ENCODE results near the gene FANCE. TPM values are rescaled to one million over a fixed set of nuclear protein-coding genes. Genes with fewer than 3 reads are reported as not detected.

Gene FANCE
- polyA plus RNA-seq, 1 experiment, result 11.7 TPM

GRCh38 chr6:35454391-35455110 lies 2.4 kb downstream of the FANCE start:
- TF ChIP-seq CTCF (IDR thresholded peaks at IDR 0.05; ENCODE audit: insufficient read depth, low read depth, low read length), result no peak
- DNase-seq (ENCODE audit: low read depth), result no peak
- Histone ChIP-seq H3K4me3 (ENCODE audit: low read depth, low read length) (no peak overlapping the region), H3K36me3 (ENCODE audit: control insufficient read depth, insufficient read depth, low read length) (peaks cover 18% of the 10 kb centered on the region), H3K27me3 (ENCODE audit: control insufficient read depth, insufficient read depth, low read length) (no peaks in the 10 kb centered on the region)
- ChIA-PET POLR2A (interaction anchor here (0.7 kb wide), 1 partner anchor 69 kb away, joined by 8 read pairs; no protein-coding TSS in a partner anchor), CTCF (interaction anchor here (0.7 to 9.5 kb wide), 8 partner anchors 11 to 157 kb away, joined by 3 to 144 read pairs (median 5); partner anchors contain the start of genes DEF6, PPARD and RPL10A)

GRCh38 chr6:35457907-35458306 lies 5.8 kb downstream of the FANCE start:
- Histone ChIP-seq H3K27me3 (ENCODE audit: control insufficient read depth, insufficient read depth, low read length) (no peaks in the 10 kb centered on the region), H3K4me3 (ENCODE audit: low read depth, low read length) (no peak overlapping the region), H3K36me3 (ENCODE audit: control insufficient read depth, insufficient read depth, low read length) (peaks cover 21% of the 10 kb centered on the region)
- TF ChIP-seq CTCF (IDR thresholded peaks at IDR 0.05; ENCODE audit: insufficient read depth, low read depth, low read length), result no peak
- CTCF ChIA-PET, result interaction anchor here (1.2 to 2.4 kb wide), 2 partner anchors 9 to 11 kb away, joined by 3 to 22 read pairs; partner anchors contain the start of gene RPL10A
- POLR2A ChIA-PET, result no interaction called here
- DNase-seq (ENCODE audit: low read depth), result no peak

GRCh38 chr6:35461270-35461669 lies 9.1 kb downstream of the FANCE start:
- DNase-seq (ENCODE audit: low read depth), result no peak
- CTCF ChIA-PET, result no interaction called here

GRCh38 chr6:35463292-35463691 lies 11.2 kb downstream of the FANCE start:
- Histone ChIP-seq H3K27me3 (ENCODE audit: control insufficient read depth, insufficient read depth, low read length) (no peaks in the 10 kb centered on the region), H3K4me3 (ENCODE audit: low read depth, low read length) (no peak overlapping the region), H3K36me3 (ENCODE audit: control insufficient read depth, insufficient read depth, low read length) (peaks cover 12% of the 10 kb centered on the region)
- CTCF ChIA-PET, result interaction anchor here (1.0 to 2.0 kb wide), 3 partner anchors 9 to 122 kb away, joined by 3 to 7 read pairs (median 4); no protein-coding TSS in a partner anchor
- DNase-seq (ENCODE audit: low read depth), result no peak
- POLR2A ChIA-PET, result interaction anchor here (0.6 kb wide), 1 partner anchor 351 kb away, joined by 12 read pairs; no protein-coding TSS in a partner anchor
- TF ChIP-seq CTCF (IDR thresholded peaks at IDR 0.05; ENCODE audit: insufficient read depth, low read depth, low read length), result no peak

More at GRCh38 chr6:35461270-35461669, 9.1 kb downstream of the FANCE start:
- H3K27me3 ChIP-seq (ENCODE audit: control insufficient read depth, insufficient read depth, low read length), result no peaks in the 10 kb centered on the region
- peaks cover 18% of the 10 kb centered on the region for H3K36me3 ChIP-seq (ENCODE audit: control insufficient read depth, insufficient read depth, low read length)
- no peak overlapping the region for H3K4me3 ChIP-seq (ENCODE audit: low read depth, low read length)
- POLR2A ChIA-PET, result no interaction called here
- no peak for TF ChIP-seq CTCF (IDR thresholded peaks at IDR 0.05; ENCODE audit: insufficient read depth, low read depth, low read length)

GRCh38 chr6:35465646-35466045 lies 13.5 kb downstream of the FANCE start:
- TF ChIP-seq CTCF (IDR thresholded peaks at IDR 0.05; ENCODE audit: insufficient read depth, low read depth, low read length), result no peak
- peaks cover 14% of the 10 kb centered on the region for H3K36me3 ChIP-seq (ENCODE audit: control insufficient read depth, insufficient read depth, low read length)
- POLR2A ChIA-PET, result no interaction called here
- no peak for DNase-seq (ENCODE audit: low read depth)
- H3K27me3 ChIP-seq (ENCODE audit: control insufficient read depth, insufficient read depth, low read length), result no peaks in the 10 kb centered on the region
- no peak overlapping the region for H3K4me3 ChIP-seq (ENCODE audit: low read depth, low read length)
- CTCF ChIA-PET, result interaction anchor here (1.0 to 1.6 kb wide), 6 partner anchors 9 to 138 kb away, joined by 3 to 7 read pairs (median 4); partner anchors contain the start of genes FANCE and PPARD

Data from BJ (cell line).